Mammary epithelial cell (primary cell): ENCODE measurements around the gene RHOBTB3.

Experiments
- EZH2 ChIP-seq: IDR thresholded peaks from 2 replicates; pipeline ENCODE4 v1.6.1; 2012; ENCODE audit warnings: low read length, inconsistent platforms, borderline replicate concordance
- TF ChIP-seq, protein P1 (sequence below), 2 donors: IDR thresholded peaks in 1 of 2; conservative IDR thresholded peaks in 1 of 2; 2 replicates each; pipeline ENCODE4 v1.5.1; 2011 to 2012; ENCODE audit warnings: inconsistent platforms in 2 of 2, low read length in 2 of 2, mild to moderate bottlenecking in 2 of 2, control low read depth in 1 of 2, low read depth in 1 of 2; ENCODE audit not compliant: insufficient read depth in 1 of 2; ENCODE audit errors: extremely low read depth in 1 of 2

DNA sequence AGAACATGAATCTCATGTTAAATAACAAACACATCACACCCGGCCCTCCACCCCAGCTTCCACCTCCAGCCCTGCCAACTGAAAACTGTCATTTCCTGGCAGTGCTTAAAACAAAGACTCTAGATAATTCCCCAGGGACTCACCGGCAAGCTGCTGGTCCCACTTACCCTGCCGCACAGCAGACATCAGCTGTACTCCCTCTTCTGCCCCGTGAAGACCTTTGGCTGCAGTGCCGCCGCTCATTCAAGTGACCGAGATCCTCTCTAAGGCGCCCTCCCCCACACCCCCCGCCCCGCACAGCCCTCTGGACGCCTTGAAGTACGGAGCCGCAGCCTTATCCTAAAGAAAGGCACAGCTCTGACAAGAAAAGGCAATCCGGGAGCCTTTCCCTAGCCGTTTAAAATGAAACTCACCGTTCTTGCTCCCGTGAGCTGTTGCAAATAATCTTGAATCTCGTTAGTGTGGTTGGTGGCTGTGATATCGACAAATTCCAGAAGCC is 91.0 kb downstream of the RHOBTB3 start:
- TF ChIP-seq, protein P1, sequence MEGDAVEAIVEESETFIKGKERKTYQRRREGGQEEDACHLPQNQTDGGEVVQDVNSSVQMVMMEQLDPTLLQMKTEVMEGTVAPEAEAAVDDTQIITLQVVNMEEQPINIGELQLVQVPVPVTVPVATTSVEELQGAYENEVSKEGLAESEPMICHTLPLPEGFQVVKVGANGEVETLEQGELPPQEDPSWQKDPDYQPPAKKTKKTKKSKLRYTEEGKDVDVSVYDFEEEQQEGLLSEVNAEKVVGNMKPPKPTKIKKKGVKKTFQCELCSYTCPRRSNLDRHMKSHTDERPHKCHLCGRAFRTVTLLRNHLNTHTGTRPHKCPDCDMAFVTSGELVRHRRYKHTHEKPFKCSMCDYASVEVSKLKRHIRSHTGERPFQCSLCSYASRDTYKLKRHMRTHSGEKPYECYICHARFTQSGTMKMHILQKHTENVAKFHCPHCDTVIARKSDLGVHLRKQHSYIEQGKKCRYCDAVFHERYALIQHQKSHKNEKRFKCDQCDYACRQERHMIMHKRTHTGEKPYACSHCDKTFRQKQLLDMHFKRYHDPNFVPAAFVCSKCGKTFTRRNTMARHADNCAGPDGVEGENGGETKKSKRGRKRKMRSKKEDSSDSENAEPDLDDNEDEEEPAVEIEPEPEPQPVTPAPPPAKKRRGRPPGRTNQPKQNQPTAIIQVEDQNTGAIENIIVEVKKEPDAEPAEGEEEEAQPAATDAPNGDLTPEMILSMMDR (conservative IDR thresholded peaks at IDR 0.05 in 1 of 2, IDR thresholded peaks at IDR 0.05 in 1 of 2; ENCODE audit: extremely low read depth in 1 of 2, insufficient read depth in 1 of 2, low read depth in 1 of 2, low read length in 2 of 2), result no peak
- no peak for TF ChIP-seq EZH2
